Heart left ventricle (tissue), 13 donors: ENCODE measurements around the gene ARHGAP26.

Experiments
- CTCF ChIP-seq, 12 donors: fragments of 200-600 bp; sonication (generic) in 4 of 12; IDR thresholded peaks; one replicate each; pipeline versions ENCODE4 v1.5.0 to v1.8.0; 2018 to 2022; ENCODE audit warnings: antibody characterized with exemption in 12 of 12, mild to moderate bottlenecking in 5 of 12
- POLR2A ChIP-seq, 2 donors: fragments of 450-650 bp; IDR thresholded peaks; one replicate each; pipeline ENCODE4 v1.6.1; 2017; ENCODE audit warnings: antibody characterized with exemption in 2 of 2, mild to moderate bottlenecking in 2 of 2, moderate library complexity in 2 of 2
- donor health status: ischemic (EF 13 %, LVEDD 7.1; RV severe dilation, severe dysfunction).
- donor health status: DM: no; HTN: yes; CAD: no.
- donor health status: DM: no; HTN: no; CAD: no.
- donor health status: ischemic (EF 25% LVEDD 6.9; RV normal size, moderate dysfunction).
- donor health status: ischemic (EF 25% LVEDD 5.7; RV mildly dilated, moderate dysfunction).
- donor health status: ischemic (EF 35%, LVEDD 5.7; RV mildly dilated, moderate dysfunction).
- donor health status: nonischemic (EF 11% LVEDD 7.7; RV severe dilation, severe dysfunction).
- donor health status: DM: yes; HTN: yes; CAD: no.
- donor health status: PGD.
- donor health status: ischemic (EF 29% LVEDD 5.4; RV normal size, mild dysfunction).
- donor health status: nonischemic (EF 23%, LVEDD 6.1; RV moderate dilation, normal function).

DNA sequence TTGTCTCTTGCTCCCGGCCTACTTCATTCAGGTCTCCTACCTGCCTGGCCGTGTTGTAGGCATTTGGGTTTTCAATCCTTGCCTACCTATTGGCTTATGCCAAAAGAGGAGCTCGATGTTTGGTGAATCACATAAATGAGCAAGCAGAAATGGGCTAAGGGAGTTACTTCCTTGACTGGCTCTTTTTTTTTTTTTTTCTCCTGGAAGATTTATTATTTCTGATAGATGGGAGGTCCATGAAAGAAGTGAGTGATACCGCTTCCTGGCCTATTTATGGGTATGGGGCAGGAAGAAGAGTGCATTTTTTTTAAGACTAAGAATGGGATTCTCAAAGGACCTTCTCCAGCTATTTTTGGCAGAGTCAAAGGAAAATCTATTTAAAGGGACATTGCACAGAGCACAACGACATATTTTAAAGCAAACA, 294.1 kb downstream of the ARHGAP26 start:
- TF ChIP-seq POLR2A (IDR thresholded peaks at IDR 0.05) (no peak), CTCF (IDR thresholded peaks at IDR 0.05) (no peak)
